ENCODE results near the gene ZNF770. TPM values are rescaled to one million over a fixed set of nuclear protein-coding genes. Genes with fewer than 3 reads are reported as not detected.

ZNF770 gene
- total RNA-seq, 3 donors from 2014 or later = 22.7 to 38.8 (median 28.2) TPM

DNA sequence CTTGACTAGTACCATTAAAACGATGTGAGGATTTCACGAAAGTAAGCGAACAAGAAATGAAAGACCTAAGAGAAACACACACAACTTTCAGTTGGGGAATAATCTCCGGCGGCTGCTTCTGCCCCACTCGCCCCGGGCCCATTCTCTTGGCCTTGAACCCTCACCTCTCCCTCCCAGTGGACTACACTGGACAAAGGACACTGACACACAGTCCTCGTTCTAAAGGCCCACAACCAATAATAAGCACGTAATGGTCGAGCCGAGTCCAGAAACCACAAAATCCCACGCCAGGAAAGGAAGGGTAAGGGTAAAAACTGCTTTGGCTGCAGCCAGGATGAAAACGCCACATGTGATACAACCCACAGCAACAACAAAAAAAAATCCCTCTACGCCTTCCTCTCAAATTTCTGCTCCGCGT, 469 bp downstream of the ZNF770 start:
- Histone ChIP-seq H3K36me3 (no peaks in the 10 kb centered on the region), H3K9me3 (no peaks in the 10 kb centered on the region), H3K4me3 (peak overlapping the region; percentile 79 to 98 (median 80)), H3K27me3 (no peaks in the 10 kb centered on the region), H3K4me1 (peaks cover 0 to 14% of the 10 kb centered on the region in 2 donors), H3K27ac (peak overlapping the region; percentile 97 to 98)
- intact Hi-C loops (cut with DNase I; ENCODE audit: low total_unique reads) = no loop called here
- DNase-seq (ENCODE audit: low spot score in 2 of 2) = no peak
- TF ChIP-seq CTCF (IDR thresholded peaks at IDR 0.05) (no peak), POLR2A (IDR thresholded peaks at IDR 0.05) (no peak), POLR2AphosphoS5 (IDR thresholded peaks at IDR 0.05) (no peak)

DNA sequence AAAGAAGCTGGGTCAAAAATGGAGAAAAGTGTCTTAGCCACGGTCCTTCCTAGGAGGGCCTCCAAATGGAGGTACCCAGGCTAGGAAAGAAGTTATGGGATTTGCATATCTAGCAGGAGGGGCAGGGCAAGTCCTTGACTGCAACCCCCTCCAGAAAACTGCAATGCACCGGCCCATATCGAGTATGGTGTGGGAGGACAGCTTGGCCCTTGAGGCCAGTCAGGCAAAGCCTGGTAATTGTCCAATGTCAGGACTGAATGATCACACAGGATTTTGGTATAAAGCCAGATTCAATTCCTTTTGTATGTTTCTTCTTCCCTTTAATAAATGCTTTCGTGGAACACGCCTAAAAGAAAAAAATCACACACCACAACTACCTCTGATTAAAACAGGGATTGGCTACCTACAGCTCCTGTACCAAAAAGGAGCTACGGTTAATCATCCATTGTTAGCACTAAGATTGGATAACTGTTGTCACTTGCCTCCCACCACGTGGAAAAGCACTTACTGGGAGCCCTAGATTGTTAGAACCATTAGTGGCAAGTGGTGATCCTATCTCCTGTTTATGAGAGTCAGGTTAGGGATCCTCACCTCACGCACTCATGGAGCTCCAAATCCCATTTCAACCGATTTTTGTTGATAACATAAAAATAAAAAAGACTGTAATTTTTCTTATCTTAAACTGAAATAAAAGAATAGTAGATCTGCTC, 1.2 kb downstream of the ZNF770 start:
- intact Hi-C loops (cut with DNase I; ENCODE audit: low total_unique reads) = no loop called here

DNA sequence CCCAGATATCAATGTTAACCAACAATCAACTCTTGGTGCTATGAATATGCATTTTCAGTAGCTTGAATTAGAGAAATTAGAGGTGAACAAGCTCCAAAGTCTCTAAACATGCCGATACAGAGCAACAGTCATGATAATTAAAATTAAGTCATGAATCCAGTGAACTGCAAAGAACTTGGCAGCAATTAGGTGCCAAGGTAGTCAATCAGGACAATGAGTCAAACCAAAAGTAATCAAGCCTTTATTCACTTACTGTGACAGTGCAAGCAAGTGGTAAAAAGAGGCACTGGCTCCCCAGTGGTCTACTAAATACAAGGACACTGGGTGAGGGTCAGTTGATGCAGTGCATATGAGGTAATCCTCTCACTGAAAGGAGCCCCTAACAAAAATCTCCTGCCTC, 1.8 kb downstream of the ZNF770 start:
- Histone ChIP-seq H3K27ac (no peak overlapping the region), H3K27me3 (no peaks in the 10 kb centered on the region), H3K4me1 (peaks cover 0 to 14% of the 10 kb centered on the region in 2 donors), H3K9me3 (no peaks in the 10 kb centered on the region), H3K36me3 (no peaks in the 10 kb centered on the region), H3K4me3 (peak overlapping the region in 2 of 3 donors; percentile 80 to 98)
- intact Hi-C loops (cut with DNase I; ENCODE audit: low total_unique reads) = no loop called here
- no peak for DNase-seq (ENCODE audit: low spot score in 2 of 2)
- TF ChIP-seq POLR2AphosphoS5 (IDR thresholded peaks at IDR 0.05) (no peak), CTCF (IDR thresholded peaks at IDR 0.05) (no peak), POLR2A (IDR thresholded peaks at IDR 0.05) (no peak)

More for the DNA sequence above, 1.2 kb downstream of the ZNF770 start:
- peak overlapping the region; percentile 79 to 98 (median 80) for H3K4me3 ChIP-seq
- H3K27ac ChIP-seq = peak overlapping the region in 1 of 2 donors; percentile 98
- no peaks in the 10 kb centered on the region for H3K36me3 ChIP-seq
- H3K9me3 ChIP-seq = no peaks in the 10 kb centered on the region
- TF ChIP-seq CTCF (IDR thresholded peaks at IDR 0.05) (no peak), POLR2AphosphoS5 (IDR thresholded peaks at IDR 0.05) (no peak), POLR2A (IDR thresholded peaks at IDR 0.05) (no peak)
- DNase-seq (ENCODE audit: low spot score in 2 of 2) = no peak
- peaks cover 0 to 14% of the 10 kb centered on the region in 2 donors for H3K4me1 ChIP-seq
- no peaks in the 10 kb centered on the region for H3K27me3 ChIP-seq

DNA sequence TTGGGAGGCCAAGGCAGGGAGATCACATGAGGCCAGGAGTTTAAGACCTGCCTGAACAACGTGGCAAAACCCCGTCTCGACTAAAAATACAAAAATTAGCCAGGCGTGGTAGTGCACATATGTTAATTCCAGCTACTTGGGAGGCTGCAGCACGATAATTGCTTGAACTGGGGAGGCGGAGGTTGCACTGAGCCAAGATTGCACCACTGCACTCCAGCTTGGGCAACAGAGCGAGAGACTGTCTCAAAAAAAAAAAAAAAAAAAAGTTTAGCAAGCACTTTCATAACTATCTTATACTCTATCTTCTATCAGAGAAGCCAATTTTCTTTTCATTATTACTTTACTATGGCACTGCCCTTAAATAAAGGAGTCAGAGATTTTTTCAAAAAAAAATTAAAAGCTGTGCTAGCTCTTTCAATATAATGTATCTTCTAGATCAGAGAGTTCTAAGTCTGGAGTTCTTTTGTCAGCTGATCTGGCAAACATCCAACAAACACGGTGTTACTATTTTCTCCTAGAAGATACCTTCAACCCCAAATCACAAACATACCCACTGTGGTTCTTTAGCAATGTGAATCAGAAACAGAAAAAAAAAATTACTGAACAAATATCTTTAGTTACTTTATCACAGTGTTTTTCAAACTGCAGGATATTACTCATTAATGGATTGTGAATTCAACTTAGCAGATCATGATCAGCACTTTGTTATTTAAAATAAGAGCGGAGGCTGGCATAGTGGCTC, 3.0 kb downstream of the ZNF770 start:
- intact Hi-C loops (cut with DNase I; ENCODE audit: low total_unique reads) = no loop called here
- no peaks in the 10 kb centered on the region for H3K9me3 ChIP-seq

More for the DNA sequence above, 3.0 kb downstream of the ZNF770 start:
- Histone ChIP-seq H3K27ac (peak overlapping the region; percentile 7 to 51), H3K27me3 (no peaks in the 10 kb centered on the region), H3K36me3 (no peaks in the 10 kb centered on the region), H3K4me3 (peak overlapping the region in 1 of 3 donors; percentile 26), H3K4me1 (peaks cover 0 to 14% of the 10 kb centered on the region in 2 donors)
- TF ChIP-seq POLR2AphosphoS5 (IDR thresholded peaks at IDR 0.05) = no peak
- TF ChIP-seq POLR2A (IDR thresholded peaks at IDR 0.05) = no peak
- TF ChIP-seq CTCF (IDR thresholded peaks at IDR 0.05) = no peak
- no peak for DNase-seq (ENCODE audit: low spot score in 2 of 2)
